Spleen (tissue), 7 donors: ENCODE results near the gene KIF1C.

ENCODE experiments used
- CTCF ChIP-seq, 11 experiments: fragments of 200-600 bp in 7 of 11; fragments of 450-650 bp in 4 of 11; sonication (generic) in 4 of 11; IDR thresholded peaks in 8 of 11; conservative IDR thresholded peaks in 3 of 11; 1 replicate in 7 of 11; 2 replicates in 4 of 11; pipeline versions ENCODE4 v1.4.0 to v1.8.0; 2016 to 2021; ENCODE audit warnings: antibody characterized with exemption in 11 of 11, inconsistent platforms in 4 of 11, mild to moderate bottlenecking in 1 of 11
- POLR2A ChIP-seq, 3 donors: fragments of 450-650 bp; IDR thresholded peaks; one replicate each; pipeline ENCODE4 v1.5.1; 2017; ENCODE audit warnings: antibody characterized with exemption in 3 of 3, mild to moderate bottlenecking in 1 of 3
- donor health status: DM: no; HTN: no; CAD: no; lungs with moderate emphysema.
- donor health status: DM: no; HTN: no; CAD: no.
- donor health status: DM: no; HTN: no; CAD: no.

GRCh38 chr17:4950746-4951204, 47.0 kb upstream of the KIF1C start, which contains the start of gene ENO3:
- TF ChIP-seq POLR2A (IDR thresholded peaks at IDR 0.05) (no peak), CTCF (IDR thresholded peaks at IDR 0.05 in 8 of 11, conservative IDR thresholded peaks at IDR 0.05 in 3 of 11) (no peak)
